HepG2 (cell line): Measurements from ENCODE around the gene GCDH. TPM values are rescaled to one million over a fixed set of nuclear protein-coding genes. Genes with fewer than 3 reads are reported as not detected.

Source experiments
- ELF3 ChIP-seq: IDR thresholded peaks from 2 replicates; pipeline ENCODE4 v1.6.1; 2016; ENCODE audit warnings: missing genetic modification reagents, missing compliant biosample characterization
- FOXK2 ChIP-seq: fragments of 450-650 bp; IDR thresholded peaks from 2 replicates; pipeline ENCODE4 v1.6.1; 2016
- FOXO1 ChIP-seq: sonication (generic); formaldehyde crosslinking; IDR thresholded peaks from 2 replicates; pipeline ENCODE4 v1.4.0; 2020; ENCODE audit warnings: missing genetic modification reagents
- GLI4 ChIP-seq: sonication (generic); formaldehyde crosslinking; IDR thresholded peaks from 2 replicates; pipeline ENCODE4 v1.5.1; 2020; ENCODE audit warnings: missing genetic modification reagents, mild to moderate bottlenecking, moderate library complexity, borderline replicate concordance
- MAFG ChIP-seq: sonication (generic); formaldehyde crosslinking; IDR thresholded peaks from 2 replicates; pipeline ENCODE4 v1.5.1; 2020; ENCODE audit warnings: mild to moderate bottlenecking, missing genetic modification reagents
- MXD4 ChIP-seq: IDR thresholded peaks from 2 replicates; pipeline ENCODE4 v1.6.1; 2016; ENCODE audit warnings: mild to moderate bottlenecking, missing biosample characterization, missing genetic modification reagents
- MYNN ChIP-seq: sonication (generic); formaldehyde crosslinking; IDR thresholded peaks from 2 replicates; pipeline ENCODE4 v1.4.0; 2020; ENCODE audit warnings: mild to moderate bottlenecking, low read depth, missing genetic modification reagents
- TAF15 ChIP-seq: fragments of 200-400 bp; formaldehyde crosslinking; IDR thresholded peaks from one replicate; pipeline ENCODE4 v1.6.1; 2018; ENCODE audit warnings: mild to moderate bottlenecking, low read depth, low read length; ENCODE audit not compliant: poor library complexity, severe bottlenecking
- ZFP82 ChIP-seq: sonication (generic); formaldehyde crosslinking; IDR thresholded peaks from 2 replicates; pipeline ENCODE4 v1.5.1; 2020; ENCODE audit warnings: mild to moderate bottlenecking, missing genetic modification reagents, borderline replicate concordance
- ZNF335 ChIP-seq: sonication (generic); formaldehyde crosslinking; IDR thresholded peaks from 2 replicates; pipeline ENCODE4 v1.4.0; 2020; ENCODE audit warnings: missing genetic modification reagents
- ZNF383 ChIP-seq: sonication (generic); formaldehyde crosslinking; IDR thresholded peaks from 2 replicates; pipeline ENCODE4 v1.4.0; 2020; ENCODE audit warnings: missing genetic modification reagents, mild to moderate bottlenecking, borderline replicate concordance
- polyA plus RNA-seq, 8 experiments: library from polyadenylated mRNA; depleted of rRNA in 3 of 8; stranded (reverse) in 7 of 8; unstranded in 1 of 8; fragments of >200 nt; fragmentation: Illumina TruSeq in 4 of 8; extraction: Trizol in 4 of 8; gene quantifications; 2 replicates each; pipeline versions ENCODE4 v1.2.1 to v1.2.3, GENCODE V29; 2011 to 2016; ENCODE audit warnings: low read depth in 4 of 8, missing spikeins in 1 of 8, mixed read lengths in 1 of 8; ENCODE audit not compliant: insufficient read depth in 1 of 8
- total RNA-seq, 5 experiments: library from RNA; depleted of rRNA; stranded (reverse); fragments of >200 nt; fragmentation: Illumina TruSeq; extraction: Trizol; gene quantifications; 2 replicates each; pipeline ENCODE4 v1.2.3, GENCODE V29; 2016; ENCODE audit warnings: low read depth in 1 of 5
- TF ChIP-seq, protein P1 (sequence below): sonication (generic); formaldehyde crosslinking; IDR thresholded peaks from 2 replicates; pipeline ENCODE4 v1.4.0; 2020; ENCODE audit warnings: missing genetic modification reagents
- TF ChIP-seq, protein P2 (sequence below): sonication (generic); formaldehyde crosslinking; IDR thresholded peaks from 2 replicates; pipeline ENCODE4 v1.4.0; 2020; ENCODE audit warnings: mild to moderate bottlenecking, missing genetic modification reagents, borderline replicate concordance
- TF ChIP-seq, protein P3 (sequence below): sonication (generic); formaldehyde crosslinking; IDR thresholded peaks from 2 replicates; pipeline ENCODE4 v1.5.0; 2020; ENCODE audit warnings: missing genetic modification reagents
- TF ChIP-seq, protein P4 (sequence below): sonication (generic); formaldehyde crosslinking; conservative IDR thresholded peaks from 2 replicates; pipeline ENCODE4 v1.4.0; 2020; ENCODE audit warnings: missing genetic modification reagents
- TF ChIP-seq, protein P5 (sequence below): sonication (generic); formaldehyde crosslinking; IDR thresholded peaks from 2 replicates; pipeline ENCODE4 v1.5.1; 2020; ENCODE audit warnings: missing genetic modification reagents, mild to moderate bottlenecking, borderline replicate concordance

The GCDH gene
- total and polyA plus RNA-seq, 2 of the 13 experiments (the other 11 are each of a cell fraction or from before 2014, with no cell fraction given): 15.1 to 38.0 TPM

DNA sequence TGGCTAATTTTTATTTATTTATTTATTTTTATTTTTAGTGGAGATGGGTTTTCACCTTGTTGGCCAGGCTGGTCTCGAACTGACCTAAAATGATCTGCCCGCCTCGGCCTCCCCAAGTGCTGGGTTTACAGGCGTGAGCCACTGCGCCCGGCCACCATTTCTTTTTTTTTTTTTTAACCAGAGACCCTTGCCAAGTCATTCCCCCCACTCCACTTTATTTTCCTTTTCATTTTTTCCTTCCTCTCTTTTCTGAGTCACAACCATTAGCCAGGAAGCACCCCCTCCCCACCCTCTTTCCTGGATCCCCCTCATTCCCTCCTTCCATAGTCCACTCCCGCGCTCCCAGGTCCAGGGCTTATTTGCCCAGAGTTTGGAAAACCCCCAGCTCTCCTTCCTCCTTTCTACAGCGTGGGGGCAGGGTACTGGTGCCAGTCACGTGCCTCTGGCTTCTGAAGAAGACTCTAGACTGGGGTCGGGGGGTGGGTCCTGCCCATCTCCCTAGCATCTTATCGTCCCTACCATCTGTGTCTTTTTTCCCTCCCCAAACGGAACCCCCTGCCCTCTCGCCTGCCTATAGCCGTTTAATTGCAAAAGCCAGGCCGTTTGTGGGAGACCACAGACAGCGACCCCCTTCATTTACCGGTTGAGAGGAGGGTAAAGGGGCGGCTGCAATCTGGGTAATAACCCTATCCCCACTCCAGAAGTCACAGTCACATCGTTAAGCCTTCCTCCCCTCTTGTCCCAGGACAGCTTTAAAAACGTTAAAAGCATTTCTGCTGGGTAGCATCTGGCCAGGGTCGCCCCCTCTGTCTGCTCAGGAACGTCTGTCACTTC, 46.4 kb downstream of the GCDH start (continued):
- TF ChIP-seq, protein P1, sequence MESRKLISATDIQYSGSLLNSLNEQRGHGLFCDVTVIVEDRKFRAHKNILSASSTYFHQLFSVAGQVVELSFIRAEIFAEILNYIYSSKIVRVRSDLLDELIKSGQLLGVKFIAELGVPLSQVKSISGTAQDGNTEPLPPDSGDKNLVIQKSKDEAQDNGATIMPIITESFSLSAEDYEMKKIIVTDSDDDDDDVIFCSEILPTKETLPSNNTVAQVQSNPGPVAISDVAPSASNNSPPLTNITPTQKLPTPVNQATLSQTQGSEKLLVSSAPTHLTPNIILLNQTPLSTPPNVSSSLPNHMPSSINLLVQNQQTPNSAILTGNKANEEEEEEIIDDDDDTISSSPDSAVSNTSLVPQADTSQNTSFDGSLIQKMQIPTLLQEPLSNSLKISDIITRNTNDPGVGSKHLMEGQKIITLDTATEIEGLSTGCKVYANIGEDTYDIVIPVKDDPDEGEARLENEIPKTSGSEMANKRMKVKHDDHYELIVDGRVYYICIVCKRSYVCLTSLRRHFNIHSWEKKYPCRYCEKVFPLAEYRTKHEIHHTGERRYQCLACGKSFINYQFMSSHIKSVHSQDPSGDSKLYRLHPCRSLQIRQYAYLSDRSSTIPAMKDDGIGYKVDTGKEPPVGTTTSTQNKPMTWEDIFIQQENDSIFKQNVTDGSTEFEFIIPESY: no peak
- no peak for TF ChIP-seq FOXK2
- no peak for TF ChIP-seq MYNN (CRISPR knock-in tag)
- TF ChIP-seq, protein P2, sequence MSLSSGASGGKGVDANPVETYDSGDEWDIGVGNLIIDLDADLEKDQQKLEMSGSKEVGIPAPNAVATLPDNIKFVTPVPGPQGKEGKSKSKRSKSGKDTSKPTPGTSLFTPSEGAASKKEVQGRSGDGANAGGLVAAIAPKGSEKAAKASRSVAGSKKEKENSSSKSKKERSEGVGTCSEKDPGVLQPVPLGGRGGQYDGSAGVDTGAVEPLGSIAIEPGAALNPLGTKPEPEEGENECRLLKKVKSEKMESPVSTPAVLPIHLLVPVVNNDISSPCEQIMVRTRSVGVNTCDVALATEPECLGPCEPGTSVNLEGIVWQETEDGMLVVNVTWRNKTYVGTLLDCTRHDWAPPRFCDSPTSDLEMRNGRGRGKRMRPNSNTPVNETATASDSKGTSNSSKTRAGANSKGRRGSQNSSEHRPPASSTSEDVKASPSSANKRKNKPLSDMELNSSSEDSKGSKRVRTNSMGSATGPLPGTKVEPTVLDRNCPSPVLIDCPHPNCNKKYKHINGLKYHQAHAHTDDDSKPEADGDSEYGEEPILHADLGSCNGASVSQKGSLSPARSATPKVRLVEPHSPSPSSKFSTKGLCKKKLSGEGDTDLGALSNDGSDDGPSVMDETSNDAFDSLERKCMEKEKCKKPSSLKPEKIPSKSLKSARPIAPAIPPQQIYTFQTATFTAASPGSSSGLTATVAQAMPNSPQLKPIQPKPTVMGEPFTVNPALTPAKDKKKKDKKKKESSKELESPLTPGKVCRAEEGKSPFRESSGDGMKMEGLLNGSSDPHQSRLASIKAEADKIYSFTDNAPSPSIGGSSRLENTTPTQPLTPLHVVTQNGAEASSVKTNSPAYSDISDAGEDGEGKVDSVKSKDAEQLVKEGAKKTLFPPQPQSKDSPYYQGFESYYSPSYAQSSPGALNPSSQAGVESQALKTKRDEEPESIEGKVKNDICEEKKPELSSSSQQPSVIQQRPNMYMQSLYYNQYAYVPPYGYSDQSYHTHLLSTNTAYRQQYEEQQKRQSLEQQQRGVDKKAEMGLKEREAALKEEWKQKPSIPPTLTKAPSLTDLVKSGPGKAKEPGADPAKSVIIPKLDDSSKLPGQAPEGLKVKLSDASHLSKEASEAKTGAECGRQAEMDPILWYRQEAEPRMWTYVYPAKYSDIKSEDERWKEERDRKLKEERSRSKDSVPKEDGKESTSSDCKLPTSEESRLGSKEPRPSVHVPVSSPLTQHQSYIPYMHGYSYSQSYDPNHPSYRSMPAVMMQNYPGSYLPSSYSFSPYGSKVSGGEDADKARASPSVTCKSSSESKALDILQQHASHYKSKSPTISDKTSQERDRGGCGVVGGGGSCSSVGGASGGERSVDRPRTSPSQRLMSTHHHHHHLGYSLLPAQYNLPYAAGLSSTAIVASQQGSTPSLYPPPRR (CRISPR knock-in tag): no peak
- TF ChIP-seq ZFP82 (CRISPR knock-in tag): peak; percentile 69
- TF ChIP-seq FOXO1 (CRISPR knock-in tag): no peak
- no peak for TF ChIP-seq GLI4 (CRISPR knock-in tag)
- no peak for TF ChIP-seq MXD4
- TF ChIP-seq TAF15: no peak
- no peak for TF ChIP-seq ZNF335 (CRISPR knock-in tag)
- TF ChIP-seq, protein P3, sequence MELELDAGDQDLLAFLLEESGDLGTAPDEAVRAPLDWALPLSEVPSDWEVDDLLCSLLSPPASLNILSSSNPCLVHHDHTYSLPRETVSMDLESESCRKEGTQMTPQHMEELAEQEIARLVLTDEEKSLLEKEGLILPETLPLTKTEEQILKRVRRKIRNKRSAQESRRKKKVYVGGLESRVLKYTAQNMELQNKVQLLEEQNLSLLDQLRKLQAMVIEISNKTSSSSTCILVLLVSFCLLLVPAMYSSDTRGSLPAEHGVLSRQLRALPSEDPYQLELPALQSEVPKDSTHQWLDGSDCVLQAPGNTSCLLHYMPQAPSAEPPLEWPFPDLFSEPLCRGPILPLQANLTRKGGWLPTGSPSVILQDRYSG (CRISPR knock-in tag): no peak
- no peak for TF ChIP-seq ZNF383 (CRISPR knock-in tag)
- TF ChIP-seq, protein P4, sequence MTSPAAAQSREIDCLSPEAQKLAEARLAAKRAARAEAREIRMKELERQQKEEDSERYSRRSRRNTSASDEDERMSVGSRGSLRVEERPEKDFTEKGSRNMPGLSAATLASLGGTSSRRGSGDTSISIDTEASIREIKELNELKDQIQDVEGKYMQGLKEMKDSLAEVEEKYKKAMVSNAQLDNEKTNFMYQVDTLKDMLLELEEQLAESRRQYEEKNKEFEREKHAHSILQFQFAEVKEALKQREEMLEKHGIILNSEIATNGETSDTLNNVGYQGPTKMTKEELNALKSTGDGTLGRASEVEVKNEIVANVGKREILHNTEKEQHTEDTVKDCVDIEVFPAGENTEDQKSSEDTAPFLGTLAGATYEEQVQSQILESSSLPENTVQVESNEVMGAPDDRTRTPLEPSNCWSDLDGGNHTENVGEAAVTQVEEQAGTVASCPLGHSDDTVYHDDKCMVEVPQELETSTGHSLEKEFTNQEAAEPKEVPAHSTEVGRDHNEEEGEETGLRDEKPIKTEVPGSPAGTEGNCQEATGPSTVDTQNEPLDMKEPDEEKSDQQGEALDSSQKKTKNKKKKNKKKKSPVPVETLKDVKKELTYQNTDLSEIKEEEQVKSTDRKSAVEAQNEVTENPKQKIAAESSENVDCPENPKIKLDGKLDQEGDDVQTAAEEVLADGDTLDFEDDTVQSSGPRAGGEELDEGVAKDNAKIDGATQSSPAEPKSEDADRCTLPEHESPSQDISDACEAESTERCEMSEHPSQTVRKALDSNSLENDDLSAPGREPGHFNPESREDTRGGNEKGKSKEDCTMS (CRISPR knock-in tag): no peak
- TF ChIP-seq, protein P5, sequence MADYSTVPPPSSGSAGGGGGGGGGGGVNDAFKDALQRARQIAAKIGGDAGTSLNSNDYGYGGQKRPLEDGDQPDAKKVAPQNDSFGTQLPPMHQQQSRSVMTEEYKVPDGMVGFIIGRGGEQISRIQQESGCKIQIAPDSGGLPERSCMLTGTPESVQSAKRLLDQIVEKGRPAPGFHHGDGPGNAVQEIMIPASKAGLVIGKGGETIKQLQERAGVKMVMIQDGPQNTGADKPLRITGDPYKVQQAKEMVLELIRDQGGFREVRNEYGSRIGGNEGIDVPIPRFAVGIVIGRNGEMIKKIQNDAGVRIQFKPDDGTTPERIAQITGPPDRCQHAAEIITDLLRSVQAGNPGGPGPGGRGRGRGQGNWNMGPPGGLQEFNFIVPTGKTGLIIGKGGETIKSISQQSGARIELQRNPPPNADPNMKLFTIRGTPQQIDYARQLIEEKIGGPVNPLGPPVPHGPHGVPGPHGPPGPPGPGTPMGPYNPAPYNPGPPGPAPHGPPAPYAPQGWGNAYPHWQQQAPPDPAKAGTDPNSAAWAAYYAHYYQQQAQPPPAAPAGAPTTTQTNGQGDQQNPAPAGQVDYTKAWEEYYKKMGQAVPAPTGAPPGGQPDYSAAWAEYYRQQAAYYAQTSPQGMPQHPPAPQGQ (CRISPR knock-in tag): no peak
- no peak for TF ChIP-seq MAFG (CRISPR knock-in tag)
- no peak for TF ChIP-seq ELF3 (CRISPR knock-in tag)
